Neural cell (in vitro differentiated cells): ENCODE results near the gene ZDHHC1. TPM values are rescaled to one million over a fixed set of nuclear protein-coding genes. Genes with fewer than 3 reads are reported as not detected.
"Not testable (repeated sequence)": the region's sequence is repeated elsewhere in the genome, so short reads cannot be mapped to it uniquely, and the experiment has no call there.

Source experiments
- H2AFZ ChIP-seq: fragments of 200-600, 300-800 bp; sonication (generic), shearing (Covaris generic); 2 replicates; pipeline ENCODE4 v1.6.0; 2014; ENCODE audit warnings: low read depth, mild to moderate bottlenecking, antibody characterized with exemption, low read length, moderate library complexity
- H3F3A ChIP-seq: fragments of 200-600 bp; shearing (Covaris generic); 2 replicates; pipeline ENCODE4 v1.6.1; 2016; ENCODE audit warnings: mild to moderate bottlenecking, moderate library complexity, mixed read lengths, antibody characterized with exemption, low read length; ENCODE audit not compliant: insufficient read depth, poor library complexity, severe bottlenecking
- H3K27ac ChIP-seq: fragments of 200-600, 300-800 bp; sonication (generic), shearing (Covaris generic); 2 replicates; pipeline ENCODE4 v1.5.1; 2014; ENCODE audit warnings: mild to moderate bottlenecking, low read length, moderate library complexity
- H3K27me3 ChIP-seq: fragments of 300-800, 200-600 bp; sonication (generic), shearing (Covaris generic); 2 replicates; pipeline ENCODE4 v1.6.0; 2014; ENCODE audit warnings: mild to moderate bottlenecking, low read depth, low read length, moderate library complexity; ENCODE audit not compliant: insufficient read depth
- H3K36me3 ChIP-seq: fragments of 300-800, 200-600 bp; sonication (generic), shearing (Covaris generic); 2 replicates; pipeline ENCODE4 v1.5.1; 2014; ENCODE audit warnings: mild to moderate bottlenecking, antibody characterized with exemption, low read length, moderate library complexity; ENCODE audit not compliant: insufficient read depth
- H3K4me2 ChIP-seq: fragments of 300-800, 200-600 bp; sonication (generic), shearing (Covaris generic); 2 replicates; pipeline ENCODE4 v1.6.0; 2014; ENCODE audit warnings: mild to moderate bottlenecking, low read length
- H3K4me3 ChIP-seq: fragments of 300-800, 200-600 bp; sonication (generic), shearing (Covaris generic); 2 replicates; pipeline ENCODE4 v1.5.1; 2014; ENCODE audit warnings: mild to moderate bottlenecking, low read length, moderate library complexity
- H3K79me2 ChIP-seq: fragments of 200-600 bp; shearing (Covaris generic); replicated peaks from 2 replicates; pipeline ENCODE4 v1.6.0; 2014; ENCODE audit warnings: mild to moderate bottlenecking, low read length, moderate library complexity; ENCODE audit not compliant: insufficient read depth
- H3K9ac ChIP-seq: fragments of 300-800, 200-600 bp; sonication (generic), shearing (Covaris generic); 2 replicates; pipeline ENCODE4 v1.6.1; 2016; ENCODE audit warnings: mild to moderate bottlenecking, low read length, mixed read lengths
- H3K9me2 ChIP-seq: fragments of 200-600 bp; shearing (Covaris generic); 2 replicates; pipeline ENCODE4 v1.6.1; 2016; ENCODE audit warnings: mild to moderate bottlenecking, low read length, mixed read lengths; ENCODE audit not compliant: insufficient read depth
- H3K9me3 ChIP-seq: fragments of 200-600, 300-800 bp; sonication (generic), shearing (Covaris generic); 2 replicates; pipeline ENCODE4 v1.6.1; 2016; ENCODE audit warnings: mild to moderate bottlenecking, mixed run types, low read length, moderate library complexity, mixed read lengths
- H4K20me1 ChIP-seq: fragments of 200-600 bp; shearing (Covaris generic); 2 replicates; pipeline ENCODE4 v1.6.1; 2016; ENCODE audit warnings: mild to moderate bottlenecking, mixed run types; ENCODE audit not compliant: insufficient read depth
- EP300 ChIP-seq: fragments of 450-650 bp; conservative IDR thresholded peaks from 2 replicates; pipeline ENCODE4 v1.6.1; 2014; ENCODE audit warnings: antibody characterized with exemption, mild to moderate bottlenecking, moderate library complexity; ENCODE audit not compliant: poor library complexity, severe bottlenecking
- EZH2 ChIP-seq: fragments of 200-600, 300-800 bp; shearing (Covaris generic), sonication (generic); IDR thresholded peaks from 2 replicates; pipeline ENCODE4 v1.6.1; 2014; ENCODE audit warnings: antibody characterized with exemption, low read length, borderline replicate concordance, mild to moderate bottlenecking; ENCODE audit not compliant: insufficient read depth, poor library complexity, severe bottlenecking
- MXI1 ChIP-seq: fragments of 450-650 bp; conservative IDR thresholded peaks from 2 replicates; pipeline ENCODE4 v1.6.1; 2014; ENCODE audit warnings: antibody characterized with exemption, mild to moderate bottlenecking; ENCODE audit not compliant: poor library complexity, severe bottlenecking
- POLR2AphosphoS5 ChIP-seq: IDR thresholded peaks from 2 replicates; pipeline ENCODE4 v1.6.1; 2012
- RAD21 ChIP-seq: fragments of 450-650 bp; conservative IDR thresholded peaks from 2 replicates; pipeline ENCODE4 v1.6.1; 2014; ENCODE audit warnings: antibody characterized with exemption, mild to moderate bottlenecking, moderate library complexity
- REST ChIP-seq: IDR thresholded peaks from 2 replicates; pipeline ENCODE4 v1.6.1; 2012; ENCODE audit warnings: borderline replicate concordance
- SMC3 ChIP-seq: fragments of 450-650 bp; conservative IDR thresholded peaks from 2 replicates; pipeline ENCODE4 v1.6.1; 2014; ENCODE audit warnings: antibody characterized with exemption, mild to moderate bottlenecking, moderate library complexity; ENCODE audit not compliant: poor library complexity
- TAF1 ChIP-seq: IDR thresholded peaks from 2 replicates; pipeline ENCODE4 v1.6.1; 2012; ENCODE audit warnings: low read depth
- polyA plus RNA-seq: library from polyadenylated mRNA; depleted of rRNA; stranded (reverse); fragments of >200 nt; gene quantifications from 2 replicates; pipeline ENCODE4 v1.2.3, GENCODE V29; 2014
- TF ChIP-seq, protein P1 (sequence below): fragments of 450-650 bp; IDR thresholded peaks from 2 replicates; pipeline ENCODE4 v1.5.1; 2014; ENCODE audit warnings: antibody characterized with exemption, mild to moderate bottlenecking, moderate library complexity; ENCODE audit not compliant: poor library complexity, severe bottlenecking

The ZDHHC1 gene
- polyA plus RNA-seq, 1 donor from 2014 or later, result 1.7 TPM

- H2AFZ ChIP-seq, result no peak overlapping the region
Observed at GRCh38 chr16:67383284-67383683, 33.0 kb downstream of the ZDHHC1 start.

DNA sequence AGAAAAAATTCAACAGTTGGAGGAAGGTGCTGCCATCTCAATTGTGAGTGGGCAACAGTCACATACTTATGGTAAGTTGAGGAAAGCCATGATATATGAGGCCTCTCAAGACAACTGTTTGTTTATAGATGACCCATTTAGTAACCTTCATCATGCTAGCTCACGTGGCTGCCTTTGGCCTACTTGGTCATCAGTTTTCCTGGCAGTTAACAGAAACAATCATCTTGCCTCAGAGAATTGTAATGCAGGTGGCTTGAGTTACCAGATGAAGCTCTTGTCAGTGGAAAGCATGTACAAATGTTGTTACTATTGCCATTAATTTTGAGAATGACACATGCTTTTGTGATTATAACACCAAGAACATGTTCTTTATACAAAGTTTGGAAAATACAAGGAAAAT, 37.6 kb downstream of the ZDHHC1 start:
- no peak for TF ChIP-seq EP300
- no peak for TF ChIP-seq REST
- TF ChIP-seq SMC3, result no peak
- TF ChIP-seq TAF1, result no peak
- TF ChIP-seq, protein P1, sequence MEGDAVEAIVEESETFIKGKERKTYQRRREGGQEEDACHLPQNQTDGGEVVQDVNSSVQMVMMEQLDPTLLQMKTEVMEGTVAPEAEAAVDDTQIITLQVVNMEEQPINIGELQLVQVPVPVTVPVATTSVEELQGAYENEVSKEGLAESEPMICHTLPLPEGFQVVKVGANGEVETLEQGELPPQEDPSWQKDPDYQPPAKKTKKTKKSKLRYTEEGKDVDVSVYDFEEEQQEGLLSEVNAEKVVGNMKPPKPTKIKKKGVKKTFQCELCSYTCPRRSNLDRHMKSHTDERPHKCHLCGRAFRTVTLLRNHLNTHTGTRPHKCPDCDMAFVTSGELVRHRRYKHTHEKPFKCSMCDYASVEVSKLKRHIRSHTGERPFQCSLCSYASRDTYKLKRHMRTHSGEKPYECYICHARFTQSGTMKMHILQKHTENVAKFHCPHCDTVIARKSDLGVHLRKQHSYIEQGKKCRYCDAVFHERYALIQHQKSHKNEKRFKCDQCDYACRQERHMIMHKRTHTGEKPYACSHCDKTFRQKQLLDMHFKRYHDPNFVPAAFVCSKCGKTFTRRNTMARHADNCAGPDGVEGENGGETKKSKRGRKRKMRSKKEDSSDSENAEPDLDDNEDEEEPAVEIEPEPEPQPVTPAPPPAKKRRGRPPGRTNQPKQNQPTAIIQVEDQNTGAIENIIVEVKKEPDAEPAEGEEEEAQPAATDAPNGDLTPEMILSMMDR, result no peak
- TF ChIP-seq EZH2, result no peak
- no peak for TF ChIP-seq RAD21
- TF ChIP-seq POLR2AphosphoS5, result no peak
- no peak for TF ChIP-seq MXI1
- no peaks in the 10 kb centered on the region for H3K27me3 ChIP-seq
- no peak overlapping the region for H3K4me3 ChIP-seq
- H3K9me2 ChIP-seq, result no peaks in the 10 kb centered on the region
- no peaks in the 10 kb centered on the region for H3K79me2 ChIP-seq
- no peaks in the 10 kb centered on the region for H3K36me3 ChIP-seq
- H3K27ac ChIP-seq, result no peak overlapping the region
- no peaks in the 10 kb centered on the region for H3F3A ChIP-seq
- H3K9ac ChIP-seq, result no peak overlapping the region
- no peak overlapping the region for H3K4me2 ChIP-seq
- no peaks in the 10 kb centered on the region for H4K20me1 ChIP-seq
- H3K9me3 ChIP-seq, result no peaks in the 10 kb centered on the region
- no peak overlapping the region for H2AFZ ChIP-seq

More at GRCh38 chr16:67383284-67383683, 33.0 kb downstream of the ZDHHC1 start:
- H4K20me1 ChIP-seq, result no peaks in the 10 kb centered on the region
- H3K4me3 ChIP-seq, result no peak overlapping the region
- no peak overlapping the region for H3K9ac ChIP-seq
- no peaks in the 10 kb centered on the region for H3K9me2 ChIP-seq
- no peaks in the 10 kb centered on the region for H3K27me3 ChIP-seq
- no peaks in the 10 kb centered on the region for H3K9me3 ChIP-seq
- H3K36me3 ChIP-seq, result no peaks in the 10 kb centered on the region
- no peaks in the 10 kb centered on the region for H3K79me2 ChIP-seq
- no peak for TF ChIP-seq SMC3
- TF ChIP-seq MXI1, result no peak
- no peak overlapping the region for H3K27ac ChIP-seq
- no peak overlapping the region for H3K4me2 ChIP-seq
- H3F3A ChIP-seq, result no peaks in the 10 kb centered on the region

GRCh38 chr16:67376012-67376411, 40.3 kb downstream of the ZDHHC1 start:
- H3K4me3 ChIP-seq, H4K20me1 ChIP-seq, H3K9ac ChIP-seq, H3K36me3 ChIP-seq, H3F3A ChIP-seq, H3K9me2 ChIP-seq, H3K79me2 ChIP-seq, H3K27ac ChIP-seq, H3K27me3 ChIP-seq, H3K4me2 ChIP-seq, H2AFZ ChIP-seq, H3K9me3 ChIP-seq: not testable (repeated sequence)
